ENCODE measurements around the gene ODC1.

The ODC1 gene

GRCh38 chr2:10410001-10410822, 37.9 kb downstream of the ODC1 start:
- no peak for TF ChIP-seq CTCF (conservative IDR thresholded peaks at IDR 0.05; ENCODE audit: low read depth, low read length)
- H3K4me3 ChIP-seq (ENCODE audit: low read length): no peak overlapping the region
- DNase-seq (ENCODE audit: low read depth): peak; percentile 68

GRCh38 chr2:10408649-10409579, 39.2 kb downstream of the ODC1 start:
- no peak overlapping the region for H3K4me3 ChIP-seq (ENCODE audit: low read length)
- DNase-seq (ENCODE audit: low read depth): peak; percentile 66
- peak; percentile 96 for TF ChIP-seq CTCF (conservative IDR thresholded peaks at IDR 0.05; ENCODE audit: low read depth, low read length)

GRCh38 chr2:10407841-10408648, 40.1 kb downstream of the ODC1 start:
- DNase-seq (ENCODE audit: low read depth): peak; percentile 89
- H3K4me3 ChIP-seq (ENCODE audit: low read length): no peak overlapping the region
- no peak for TF ChIP-seq CTCF (conservative IDR thresholded peaks at IDR 0.05; ENCODE audit: low read depth, low read length)

GRCh38 chr2:10407432-10407831, 40.7 kb downstream of the ODC1 start:
- no peak overlapping the region for H3K4me3 ChIP-seq (ENCODE audit: low read length)
- DNase-seq (ENCODE audit: low read depth): no peak
- no peak for TF ChIP-seq CTCF (conservative IDR thresholded peaks at IDR 0.05; ENCODE audit: low read depth, low read length)

- no peak for TF ChIP-seq CTCF (conservative IDR thresholded peaks at IDR 0.05; ENCODE audit: low read depth, low read length)
- no peak overlapping the region for H3K4me3 ChIP-seq (ENCODE audit: low read length)
- no peak for DNase-seq (ENCODE audit: low read depth)
These were observed 41.5 kb downstream of the ODC1 start for GRCh38 chr2:10406491-10407188.

- DNase-seq (ENCODE audit: low read depth): no peak
- TF ChIP-seq CTCF (conservative IDR thresholded peaks at IDR 0.05; ENCODE audit: low read depth, low read length): no peak
These were observed 42.1 kb downstream of the ODC1 start for GRCh38 chr2:10406016-10406415.

More at GRCh38 chr2:10406016-10406415, 42.1 kb downstream of the ODC1 start:
- H3K4me3 ChIP-seq (ENCODE audit: low read length): no peak overlapping the region

Measured in retinal pigment epithelial cell (primary cell).